Cerebellar cortex (tissue), 1 donor: ENCODE results near the gene FAM83D.
A peak's percentile ranks its signal among the peaks of the same experiment; 100 is the strongest.
"Not testable (repeated sequence)": the region's sequence is repeated elsewhere in the genome, so short reads cannot be mapped to it uniquely, and the experiment has no call there.

Experiments used
- DNase-seq: peaks from one replicate; pipeline ENCODE4 v3.0.0-alpha.2; 2015; ENCODE audit warnings: low spot score

The FAM83D gene

DNA sequence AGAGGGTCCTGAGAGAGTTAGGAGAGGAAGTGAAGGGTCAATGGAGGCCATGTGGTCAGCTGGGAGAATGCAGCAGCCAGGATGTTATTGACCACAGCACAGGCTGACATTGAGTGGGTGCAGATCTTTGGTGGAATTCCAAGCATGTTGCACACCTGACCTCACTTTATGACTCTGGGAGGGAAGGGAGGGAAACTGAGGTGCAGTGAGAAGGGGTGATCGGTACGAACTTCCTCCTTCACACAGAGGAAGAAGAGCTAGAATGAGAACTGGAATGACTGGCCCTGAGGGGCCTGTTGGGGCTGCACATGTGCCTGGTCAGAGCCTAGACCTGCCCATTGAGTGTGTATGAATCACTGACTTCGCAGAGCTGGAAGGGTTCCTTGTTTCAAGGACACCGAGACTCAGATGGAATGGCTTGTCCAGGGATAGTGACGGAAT is 9.8 kb downstream of the FAM83D start:
- DNase-seq: no peak

DNA sequence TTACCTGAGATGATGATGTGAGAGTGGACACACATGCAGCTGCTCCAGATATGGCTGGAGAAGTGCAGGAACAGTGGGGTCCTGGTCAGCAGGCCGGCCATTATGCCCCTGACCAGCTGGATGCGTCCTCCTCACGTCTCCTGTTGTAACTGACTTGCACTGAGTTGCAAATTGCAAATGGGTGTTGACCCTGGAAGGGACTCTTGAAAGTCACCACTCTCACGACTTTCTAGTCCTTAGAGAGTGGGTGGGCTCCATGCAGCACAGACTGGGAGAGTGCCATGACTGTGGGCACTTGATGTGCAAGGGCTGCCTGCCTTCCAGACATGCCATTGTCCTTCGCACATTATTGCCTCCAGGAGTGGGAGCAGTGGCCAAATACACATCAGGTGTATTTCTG is 10.8 kb downstream of the FAM83D start:
- DNase-seq: no peak

DNA sequence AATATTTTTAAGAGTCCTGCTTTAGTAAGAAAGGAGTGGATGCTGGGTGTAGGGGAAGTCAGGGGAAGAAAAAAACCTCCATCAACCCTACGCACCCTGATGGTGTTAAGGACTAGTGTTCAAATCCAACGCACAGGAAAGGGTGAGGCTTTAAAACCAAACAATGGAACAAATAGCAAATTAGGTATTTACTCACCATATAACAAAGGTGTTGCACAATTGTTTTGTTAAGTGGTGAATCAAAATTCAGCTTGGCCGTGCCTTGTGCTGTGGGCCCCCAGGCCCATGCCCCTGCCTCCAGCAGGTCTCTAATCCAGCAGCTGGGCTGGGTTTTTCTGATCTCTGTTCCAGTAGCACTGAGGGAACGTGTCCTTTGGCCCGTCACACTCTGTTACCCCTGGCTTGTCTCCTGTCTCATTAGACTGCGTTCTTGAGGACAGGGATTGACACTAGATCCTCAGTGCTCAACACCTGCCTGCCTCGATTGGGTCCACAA is 11.8 kb downstream of the FAM83D start:
- no peak for DNase-seq

GRCh38 chr20:38939686-38940085 is 13.5 kb downstream of the FAM83D start:
- no peak for DNase-seq

DNA sequence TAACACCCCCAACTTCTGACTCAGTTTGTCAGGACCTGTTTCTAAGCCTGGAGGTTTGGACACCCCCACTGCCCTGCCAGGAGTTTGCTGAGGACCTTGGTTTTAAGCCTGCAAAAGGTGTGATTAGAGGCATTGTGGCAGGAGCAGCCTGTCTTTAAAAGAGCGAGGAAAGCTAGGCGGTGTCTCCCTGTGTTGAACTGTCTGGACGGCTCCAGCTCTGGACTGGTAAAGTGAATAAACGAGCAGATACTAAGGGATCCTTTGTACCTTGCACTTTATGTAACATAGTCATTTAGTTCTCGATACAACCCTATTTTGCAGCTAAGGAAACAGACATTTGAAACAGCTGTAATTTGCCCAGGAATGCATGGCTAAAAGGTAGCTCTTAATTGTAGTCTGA is 14.4 kb downstream of the FAM83D start:
- DNase-seq: no peak

GRCh38 chr20:38941726-38942389 is 15.6 kb downstream of the FAM83D start:
- DNase-seq: no peak

DNA sequence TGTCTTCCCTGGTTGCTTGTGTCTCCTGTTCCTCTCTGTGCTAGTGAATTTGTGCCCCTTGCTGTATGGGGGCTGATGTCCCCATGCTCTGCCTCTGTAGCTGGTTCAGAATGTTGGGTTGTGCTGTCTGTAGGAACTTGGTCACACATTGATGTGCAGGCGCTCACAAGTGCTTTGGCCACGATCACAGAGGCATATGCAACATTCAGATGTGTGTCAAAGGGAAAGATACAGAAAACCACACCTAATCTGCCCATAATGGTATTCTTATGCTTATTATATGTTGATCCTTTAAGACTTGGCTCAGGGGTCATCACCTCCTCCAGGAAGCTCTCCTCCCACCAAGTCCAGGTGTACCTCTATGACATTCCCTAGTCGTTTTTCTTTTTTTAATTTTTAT is 18.8 kb downstream of the FAM83D start:
- DNase-seq: no peak

- DNase-seq: no peak
These were observed 20.6 kb downstream of the FAM83D start for GRCh38 chr20:38946836-38947235.

- no peak for DNase-seq
These were observed 21.7 kb downstream of the FAM83D start for GRCh38 chr20:38947931-38948362.

GRCh38 chr20:38950254-38950653 is 24.0 kb downstream of the FAM83D start:
- DNase-seq: no peak

- DNase-seq: no peak
These were observed 25.4 kb downstream of the FAM83D start for GRCh38 chr20:38951611-38952010.

DNA sequence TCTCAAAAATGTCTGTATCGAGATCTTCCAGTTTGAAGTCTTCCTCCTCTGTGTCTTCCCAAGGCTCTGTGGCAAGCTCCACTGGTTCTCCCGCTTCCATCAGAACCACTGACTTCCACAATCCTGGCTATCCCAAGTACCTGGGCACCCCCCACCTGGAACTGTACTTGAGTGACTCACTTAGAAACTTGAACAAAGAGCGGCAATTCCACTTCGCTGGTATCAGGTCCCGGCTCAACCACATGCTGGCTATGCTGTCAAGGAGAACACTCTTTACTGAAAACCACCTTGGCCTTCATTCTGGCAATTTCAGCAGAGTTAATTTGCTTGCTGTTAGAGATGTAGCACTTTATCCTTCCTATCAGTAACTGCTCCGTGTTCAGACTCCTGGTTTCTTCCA is 25.9 kb downstream of the FAM83D start:
- no peak for DNase-seq

- no peak for DNase-seq
These were observed 27.6 kb downstream of the FAM83D start for GRCh38 chr20:38953630-38954340.

- no peak for DNase-seq
These were observed 31.1 kb downstream of the FAM83D start for GRCh38 chr20:38957235-38957876.

- DNase-seq: no peak
These were observed 31.8 kb downstream of the FAM83D start for GRCh38 chr20:38957915-38958485.

GRCh38 chr20:38960187-38960687 is 34.0 kb downstream of the FAM83D start:
- DNase-seq: not testable (repeated sequence)

- DNase-seq: no peak
These were observed 35.4 kb downstream of the FAM83D start for GRCh38 chr20:38961530-38962043.

DNA sequence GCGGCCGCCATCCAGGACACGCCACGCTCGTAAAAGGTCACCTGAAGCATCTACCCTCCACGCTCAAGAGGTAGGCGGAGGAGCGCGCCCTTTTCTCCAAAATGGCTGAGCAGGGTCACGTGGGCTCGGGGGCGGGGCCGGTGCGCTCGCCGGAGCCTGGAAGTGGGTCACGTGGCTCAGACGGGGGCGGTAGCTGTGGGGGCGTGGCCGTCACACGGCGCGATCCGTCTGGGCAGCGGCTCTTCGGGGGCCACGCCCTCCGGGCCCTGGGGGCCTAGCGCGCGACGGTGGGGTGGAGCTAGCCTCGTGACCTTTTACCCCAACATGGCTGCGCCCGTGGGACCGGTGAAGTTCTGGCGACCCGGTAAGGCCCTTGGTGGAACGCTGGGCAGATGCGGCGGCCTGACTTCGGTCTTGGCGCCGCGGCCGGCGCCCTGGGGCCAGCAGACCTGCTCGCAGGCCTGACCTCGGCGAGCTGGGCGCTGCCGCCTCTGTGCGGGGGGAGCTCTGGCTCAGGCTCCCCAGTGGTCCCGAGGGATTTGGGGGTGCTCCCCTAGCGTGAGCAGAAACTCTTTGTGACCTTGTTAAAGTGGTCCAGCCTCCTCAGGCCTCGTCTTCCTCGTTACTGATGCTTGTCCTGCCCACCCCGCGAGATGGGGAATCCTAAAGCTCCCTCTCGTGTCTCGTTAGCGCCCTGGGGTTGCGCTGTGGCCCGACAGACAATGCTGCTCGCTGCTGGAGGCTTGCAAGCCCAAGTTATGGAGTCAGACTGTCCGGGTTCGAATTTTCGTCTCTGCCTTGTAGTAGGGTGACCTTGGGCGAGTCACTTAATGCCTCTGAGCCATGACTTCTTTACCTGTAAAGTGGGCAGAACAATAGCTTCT is 36.1 kb downstream of the FAM83D start, which contains the start of gene DHX35:
Gene DHX35 (plus strand): TSS at position 301 of the 884 bp plus-strand sequence. CDS start 24 bp downstream, at position 325.
- peak; percentile 97 for DNase-seq

DNA sequence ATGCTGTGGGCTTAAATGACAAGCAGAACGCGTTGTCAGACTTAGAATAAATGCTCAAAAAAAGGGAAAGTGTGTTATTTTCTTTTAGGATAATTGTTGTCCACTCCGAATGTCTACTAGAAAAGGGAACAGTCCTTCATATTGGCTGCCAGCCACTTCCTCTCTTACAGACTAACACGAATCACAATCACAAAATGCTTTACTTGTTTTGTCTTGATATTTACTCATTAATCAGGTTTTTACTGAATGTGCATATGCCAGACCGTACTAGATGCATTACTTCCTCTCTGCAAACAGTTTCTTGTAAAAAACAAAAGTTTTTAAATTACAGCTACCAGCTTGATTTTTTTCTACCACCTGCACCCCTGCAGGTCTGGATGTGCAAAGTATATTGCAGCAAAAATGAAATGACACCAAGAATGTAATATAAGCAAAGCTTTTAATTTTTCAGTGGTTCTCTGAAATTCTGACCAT is 36.7 kb downstream of the FAM83D start:
- no peak for DNase-seq

GRCh38 chr20:38963745-38964144 is 37.5 kb downstream of the FAM83D start:
- DNase-seq: no peak

- DNase-seq: no peak
These were observed 39.0 kb downstream of the FAM83D start for GRCh38 chr20:38965264-38965663.
